Spleen (tissue), 11 donors: ENCODE measurements around the gene DNAJC18. TPM values are rescaled to one million over a fixed set of nuclear protein-coding genes. Genes with fewer than 3 reads are reported as not detected.

ENCODE experiments used
- DNase-seq: peaks from one replicate; pipeline ENCODE4 v3.0.0-alpha.2; 2020
- H3K27ac ChIP-seq, 8 donors: fragments of 200-600 bp; sonication (generic) in 7 of 8; 1 replicate in 4 of 8; 2 replicates in 4 of 8; pipeline versions ENCODE4 v1.5.0 to v1.8.0; 2016 to 2021; ENCODE audit warnings: inconsistent platforms in 4 of 8, mild to moderate bottlenecking in 4 of 8, moderate library complexity in 1 of 8
- H3K27me3 ChIP-seq, 7 donors: fragments of 200-600 bp; sonication (generic) in 6 of 7; replicated peaks in 1 of 7; 1 replicate in 4 of 7; 2 replicates in 3 of 7; pipeline versions ENCODE4 v1.5.0 to v1.8.0; 2016 to 2021; ENCODE audit warnings: inconsistent platforms in 3 of 7, mild to moderate bottlenecking in 1 of 7
- H3K36me3 ChIP-seq, 6 donors: fragments of 200-600 bp; sonication (generic) in 5 of 6; 1 replicate in 4 of 6; 2 replicates in 2 of 6; pipeline versions ENCODE4 v1.5.0 to v1.8.0; 2016 to 2021; ENCODE audit warnings: inconsistent platforms in 2 of 6
- H3K4me1 ChIP-seq, 6 donors: fragments of 200-600 bp; sonication (generic) in 5 of 6; 1 replicate in 3 of 6; 2 replicates in 3 of 6; pipeline versions ENCODE4 v1.5.0 to v1.8.0; 2016 to 2021; ENCODE audit warnings: inconsistent platforms in 3 of 6
- H3K4me3 ChIP-seq, 8 donors: fragments of 200-600 bp; sonication (generic) in 7 of 8; 1 replicate in 4 of 8; 2 replicates in 4 of 8; pipeline versions ENCODE4 v1.5.0 to v1.8.0; 2016 to 2021; ENCODE audit warnings: inconsistent platforms in 4 of 8, mild to moderate bottlenecking in 4 of 8, moderate library complexity in 2 of 8
- H3K9me3 ChIP-seq, 8 donors: fragments of 200-600 bp; sonication (generic) in 7 of 8; 1 replicate in 4 of 8; 2 replicates in 4 of 8; pipeline versions ENCODE4 v1.5.0 to v1.8.0; 2016 to 2021; ENCODE audit warnings: inconsistent platforms in 4 of 8
- POLR2A ChIP-seq, 3 donors: fragments of 450-650 bp; IDR thresholded peaks; one replicate each; pipeline ENCODE4 v1.5.1; 2017; ENCODE audit warnings: antibody characterized with exemption in 3 of 3, mild to moderate bottlenecking in 1 of 3
- POLR2AphosphoS5 ChIP-seq, 3 donors: sonication (generic); formaldehyde crosslinking; IDR thresholded peaks; one replicate each; pipeline ENCODE4 v1.5.1; 2017; ENCODE audit warnings: antibody characterized with exemption in 3 of 3
- WGBS, 5 donors: extraction: QIAGEN DNeasy Blood & Tissue Kit in 3 of 5; methylation state at CpG; one replicate each; pipeline versions ENCODE4 v1.1.5 to v1.1.7; 2013 to 2018; 5-methylcytosine and 5-hydroxymethylcytosine counted together
- intact Hi-C: fragments of 100-400 bp; cut with DNase I; formaldehyde crosslinking; loops from one replicate; pipeline ENCODE4 v1.15.0; 2023; ENCODE audit warnings: low total_unique reads
- polyA plus RNA-seq, 3 donors: library from polyadenylated mRNA; stranded (reverse); fragments of 200-250 nt; gene quantifications; one replicate each; pipeline ENCODE4 v1.2.1, GENCODE V29; 2013
- total RNA-seq, 7 donors: library from RNA; depleted of rRNA in 3 of 7; stranded (reverse); fragments of >200 nt in 3 of 7; fragmentation: NEBNext Ultra II Directional in 4 of 7; extraction: Animal tissue kit (Norgen Biotek cat#: 25700) in 4 of 7; gene quantifications; one replicate each; pipeline versions ENCODE4 v1.1.0 to v1.2.1, GENCODE V29; 2016 to 2021
- TF ChIP-seq, protein P1 (sequence below), 11 experiments: fragments of 200-600 bp in 7 of 11; fragments of 450-650 bp in 4 of 11; sonication (generic) in 4 of 11; IDR thresholded peaks in 8 of 11; conservative IDR thresholded peaks in 3 of 11; 1 replicate in 7 of 11; 2 replicates in 4 of 11; pipeline versions ENCODE4 v1.4.0 to v1.8.0; 2016 to 2021; ENCODE audit warnings: antibody characterized with exemption in 11 of 11, inconsistent platforms in 4 of 11, mild to moderate bottlenecking in 1 of 11
- donor health status: healthy with polysubstance abuse.
- donor health status: DM: no; HTN: no; CAD: no; lungs with moderate emphysema.
- donor health status: DM: no; HTN: no; CAD: no.
- donor health status: Bipolar disorder and iron deficiency.
- donor health status: healthy.
- donor health status: DM: no; HTN: no; CAD: no.
- donor health status: DM: yes; HTN: yes; CAD: no.

Gene DNAJC18
- total and polyA plus RNA-seq, 10 donors: 1.3 to 10.8 (median 7.1) TPM

DNA sequence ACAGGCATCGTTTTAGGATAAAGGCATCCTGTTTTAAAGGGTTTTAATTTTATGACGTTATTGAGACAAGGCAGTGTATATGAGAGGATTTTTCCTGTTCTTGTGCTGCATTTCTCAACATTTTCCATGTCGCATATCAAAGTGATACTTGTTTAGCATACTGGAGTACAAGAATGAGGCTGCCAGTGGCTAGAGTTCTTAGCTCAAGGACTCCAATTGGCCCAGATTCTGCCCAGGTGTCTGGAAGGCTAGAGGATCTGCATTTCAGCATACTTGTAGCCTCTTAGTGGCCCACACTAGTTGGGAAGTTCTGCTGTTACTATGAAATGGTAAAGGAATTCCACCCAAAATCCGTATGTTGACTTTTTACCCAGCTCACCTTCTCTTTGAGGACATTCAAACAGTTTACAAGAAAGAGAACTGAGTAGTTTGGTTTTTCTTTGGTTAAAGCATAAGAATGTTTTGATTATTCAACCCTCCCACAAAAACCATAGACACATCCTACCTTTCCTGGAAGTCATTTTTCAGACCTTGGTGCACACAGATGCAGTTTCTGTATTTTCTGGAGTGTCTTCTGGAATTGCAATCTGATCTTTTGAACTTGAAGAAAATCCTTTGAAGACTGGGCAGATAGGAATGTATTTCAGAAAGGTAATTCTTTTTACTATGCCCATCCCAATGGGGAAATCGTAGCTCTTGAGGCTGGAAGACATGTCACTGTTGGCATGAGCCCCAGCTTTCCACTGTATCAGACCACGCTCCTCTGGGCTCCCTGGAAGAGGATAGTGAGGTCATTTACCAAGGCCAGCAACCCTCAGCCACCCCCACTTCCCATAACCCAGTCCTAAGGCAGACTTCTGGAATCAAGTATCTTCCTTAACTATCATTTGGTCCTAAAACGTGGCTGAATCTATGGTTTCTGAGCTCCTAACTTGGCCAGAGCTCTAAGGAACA lies 67.6 kb downstream of the DNAJC18 start:
- intact Hi-C loops: no loop called here
- H3K36me3 ChIP-seq: peaks cover 0 to 86% (median 39%) of the 10 kb centered on the region in 6 donors
- peak; percentile 13 for DNase-seq
- H3K4me1 ChIP-seq: peaks cover 0 to 10% (median 0%) of the 10 kb centered on the region in 6 donors
- 72 to 84% (median 78%) methylated on average over 6 to 7 of the region's 7 CpGs for WGBS, 5 donors
- H3K9me3 ChIP-seq: no peaks in the 10 kb centered on the region
- no peak overlapping the region for H3K4me3 ChIP-seq
- no peaks in the 10 kb centered on the region for H3K27me3 ChIP-seq
- H3K27ac ChIP-seq: no peak overlapping the region
- TF ChIP-seq, protein P1, sequence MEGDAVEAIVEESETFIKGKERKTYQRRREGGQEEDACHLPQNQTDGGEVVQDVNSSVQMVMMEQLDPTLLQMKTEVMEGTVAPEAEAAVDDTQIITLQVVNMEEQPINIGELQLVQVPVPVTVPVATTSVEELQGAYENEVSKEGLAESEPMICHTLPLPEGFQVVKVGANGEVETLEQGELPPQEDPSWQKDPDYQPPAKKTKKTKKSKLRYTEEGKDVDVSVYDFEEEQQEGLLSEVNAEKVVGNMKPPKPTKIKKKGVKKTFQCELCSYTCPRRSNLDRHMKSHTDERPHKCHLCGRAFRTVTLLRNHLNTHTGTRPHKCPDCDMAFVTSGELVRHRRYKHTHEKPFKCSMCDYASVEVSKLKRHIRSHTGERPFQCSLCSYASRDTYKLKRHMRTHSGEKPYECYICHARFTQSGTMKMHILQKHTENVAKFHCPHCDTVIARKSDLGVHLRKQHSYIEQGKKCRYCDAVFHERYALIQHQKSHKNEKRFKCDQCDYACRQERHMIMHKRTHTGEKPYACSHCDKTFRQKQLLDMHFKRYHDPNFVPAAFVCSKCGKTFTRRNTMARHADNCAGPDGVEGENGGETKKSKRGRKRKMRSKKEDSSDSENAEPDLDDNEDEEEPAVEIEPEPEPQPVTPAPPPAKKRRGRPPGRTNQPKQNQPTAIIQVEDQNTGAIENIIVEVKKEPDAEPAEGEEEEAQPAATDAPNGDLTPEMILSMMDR (IDR thresholded peaks at IDR 0.05 in 8 of 11, conservative IDR thresholded peaks at IDR 0.05 in 3 of 11): no peak
- TF ChIP-seq POLR2AphosphoS5 (IDR thresholded peaks at IDR 0.05) (no peak), POLR2A (IDR thresholded peaks at IDR 0.05) (no peak)

DNA sequence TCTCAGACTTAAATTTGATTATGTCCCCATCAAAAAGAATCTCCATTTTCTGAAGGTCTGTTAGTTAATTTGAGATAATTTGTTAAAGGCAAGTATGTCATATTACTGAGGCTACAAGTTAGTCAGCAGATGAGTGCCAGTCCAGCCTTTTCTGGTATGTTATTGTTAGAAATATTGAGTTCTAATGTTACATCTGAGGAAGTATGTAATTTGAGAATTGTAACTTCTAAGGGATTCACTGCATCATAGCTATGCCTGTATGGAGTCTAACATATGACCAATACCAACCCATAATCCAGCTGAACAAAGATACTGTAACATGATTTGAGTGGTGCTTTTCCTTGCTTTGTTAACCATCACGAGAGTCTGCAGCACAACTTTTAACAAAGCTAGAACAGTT lies 70.1 kb downstream of the DNAJC18 start:
- TF ChIP-seq, protein P1 (IDR thresholded peaks at IDR 0.05 in 8 of 11, conservative IDR thresholded peaks at IDR 0.05 in 3 of 11): no peak
- TF ChIP-seq POLR2AphosphoS5 (IDR thresholded peaks at IDR 0.05): no peak
- TF ChIP-seq POLR2A (IDR thresholded peaks at IDR 0.05): no peak
- Histone ChIP-seq H3K36me3 (peaks cover 0 to 99% (median 64%) of the 10 kb centered on the region in 6 donors), H3K4me3 (no peak overlapping the region), H3K4me1 (peaks cover 0 to 10% (median 0%) of the 10 kb centered on the region in 6 donors), H3K27me3 (no peaks in the 10 kb centered on the region), H3K9me3 (no peaks in the 10 kb centered on the region), H3K27ac (no peak overlapping the region)
- no peak for DNase-seq
- intact Hi-C loops: no loop called here
- 88 to 100% (median 96%) methylated on average over 1 of the region's 1 CpG for WGBS, 5 donors

DNA sequence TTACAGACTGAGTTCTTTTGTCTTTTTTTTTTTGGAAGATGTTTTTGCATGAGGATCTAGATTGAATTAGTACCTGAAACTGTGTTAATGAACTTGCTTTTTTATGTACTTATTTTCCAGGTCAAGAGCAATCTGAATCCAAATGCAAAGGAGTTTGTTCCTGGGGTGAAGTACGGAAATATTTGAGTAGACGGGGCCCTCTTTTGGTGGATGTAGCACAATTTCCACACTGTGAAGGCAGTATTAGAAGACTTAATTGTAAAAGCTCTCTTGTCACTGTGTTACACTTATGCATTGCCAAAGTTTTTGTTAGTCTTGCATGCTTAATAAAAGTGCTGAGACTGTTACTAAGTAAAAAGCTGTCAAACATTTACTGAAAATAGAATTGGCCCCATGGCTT lies 70.7 kb downstream of the DNAJC18 start:
- Histone ChIP-seq H3K4me3 (no peak overlapping the region), H3K9me3 (no peaks in the 10 kb centered on the region), H3K4me1 (peaks cover 0 to 10% (median 0%) of the 10 kb centered on the region in 6 donors), H3K27ac (no peak overlapping the region), H3K36me3 (peaks cover 0 to 100% (median 70%) of the 10 kb centered on the region in 6 donors), H3K27me3 (no peaks in the 10 kb centered on the region)
- intact Hi-C loops: no loop called here
- WGBS, 5 donors: 79 to 85% (median 83%) methylated on average over 2 of the region's 2 CpGs
- TF ChIP-seq POLR2A (IDR thresholded peaks at IDR 0.05) (no peak), POLR2AphosphoS5 (IDR thresholded peaks at IDR 0.05) (no peak)
- DNase-seq: no peak

DNA sequence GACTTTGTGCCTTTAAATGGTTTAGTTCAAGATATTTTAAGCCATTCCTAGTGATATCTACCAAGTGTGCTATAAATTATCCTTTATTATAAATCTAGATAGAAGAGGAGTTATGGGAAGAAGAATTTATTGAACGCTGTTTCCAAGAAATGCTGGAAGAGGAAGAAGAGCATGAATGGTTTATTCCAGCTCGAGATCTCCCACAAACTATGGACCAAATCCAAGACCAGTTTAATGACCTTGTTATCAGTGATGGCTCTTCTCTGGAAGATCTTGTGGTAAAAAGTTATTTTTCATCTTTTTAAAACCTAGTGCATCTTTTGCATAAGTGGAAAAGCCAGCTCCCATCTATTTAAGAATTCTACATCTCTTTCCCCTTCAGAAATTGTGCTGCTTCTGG lies 74.9 kb downstream of the DNAJC18 start:
- Histone ChIP-seq H3K4me3 (no peak overlapping the region), H3K36me3 (peaks cover 0 to 86% (median 55%) of the 10 kb centered on the region in 6 donors), H3K27ac (no peak overlapping the region), H3K4me1 (peaks cover 0 to 18% (median 0%) of the 10 kb centered on the region in 6 donors), H3K9me3 (no peaks in the 10 kb centered on the region), H3K27me3 (no peaks in the 10 kb centered on the region)
- intact Hi-C loops: no loop called here
- TF ChIP-seq, protein P1 (IDR thresholded peaks at IDR 0.05 in 8 of 11, conservative IDR thresholded peaks at IDR 0.05 in 3 of 11): no peak
- no peak for TF ChIP-seq POLR2A (IDR thresholded peaks at IDR 0.05)
- no peak for TF ChIP-seq POLR2AphosphoS5 (IDR thresholded peaks at IDR 0.05)
- 79 to 92% (median 86%) methylated on average over 2 of the region's 2 CpGs for WGBS, 5 donors
- no peak for DNase-seq
